Fibroblast of skin of left biceps (primary cell): ENCODE results near the gene NPTN.

Source experiments
- DNase-seq, 2 experiments: peaks; one replicate each; pipeline ENCODE4 v3.0.0-alpha.2; 2013; ENCODE audit warnings: low read depth in 2 of 2

NPTN gene

GRCh38 chr15:73631915-73632669 is 1.1 kb downstream of the NPTN start:
- no peak for DNase-seq

GRCh38 chr15:73630921-73631362 is 2.2 kb downstream of the NPTN start:
- DNase-seq: no peak

GRCh38 chr15:73629798-73630429 is 3.3 kb downstream of the NPTN start:
- DNase-seq: no peak

- no peak for DNase-seq
Observed at GRCh38 chr15:73628976-73629797, 4.0 kb downstream of the NPTN start.

- no peak for DNase-seq
Observed at GRCh38 chr15:73628102-73628501, 5.1 kb downstream of the NPTN start.

GRCh38 chr15:73626072-73626471 is 7.1 kb downstream of the NPTN start:
- no peak for DNase-seq

GRCh38 chr15:73624530-73624929 is 8.7 kb downstream of the NPTN start:
- no peak for DNase-seq

- no peak for DNase-seq
Observed at GRCh38 chr15:73621286-73621826, 11.8 kb downstream of the NPTN start.

GRCh38 chr15:73620078-73620477 is 13.1 kb downstream of the NPTN start:
- no peak for DNase-seq

- no peak for DNase-seq
Observed at GRCh38 chr15:73617913-73618312, 15.3 kb downstream of the NPTN start.

- no peak for DNase-seq
Observed at GRCh38 chr15:73617301-73617831, 15.8 kb downstream of the NPTN start.

- DNase-seq: peak; percentile 59 to 65
Observed at GRCh38 chr15:73608941-73609340, 24.2 kb downstream of the NPTN start.

- DNase-seq: no peak
Observed at GRCh38 chr15:73608475-73608874, 24.7 kb downstream of the NPTN start.

GRCh38 chr15:73607843-73608242 is 25.3 kb downstream of the NPTN start:
- no peak for DNase-seq

GRCh38 chr15:73607405-73607804 is 25.8 kb downstream of the NPTN start:
- no peak for DNase-seq

GRCh38 chr15:73605759-73606436 is 27.3 kb downstream of the NPTN start:
- no peak for DNase-seq

- DNase-seq: no peak
Observed at GRCh38 chr15:73604477-73604876, 28.7 kb downstream of the NPTN start.

GRCh38 chr15:73602992-73603391 is 30.2 kb downstream of the NPTN start:
- DNase-seq: no peak

- DNase-seq: no peak
Observed at GRCh38 chr15:73602446-73602843, 30.7 kb downstream of the NPTN start.

- peak; percentile 32 to 42 for DNase-seq
Observed at GRCh38 chr15:73601451-73602445, 31.4 kb downstream of the NPTN start.
